K562 treated with DMSO at 1 percent for 12 hours (cell line): ENCODE data around the gene ZNF235. TPM values are rescaled to one million over a fixed set of nuclear protein-coding genes. Genes with fewer than 3 reads are reported as not detected.

Experiments
- total RNA-seq: library from RNA; unstranded; fragments of 300-600 nt; gene quantifications from 2 replicates; pipeline ENCODE4 v1.2.3, GENCODE V29; 2022; ENCODE audit not compliant: insufficient read depth

Gene ZNF235
- 0.49 and 0.59 TPM in 2 replicates for total RNA-seq

GRCh38 chr19:44304659-44305193, at the start of gene ZNF235:
Gene ZNF235, minus strand, starts transcription at chr19:44305025. Its CDS starts 1,621 bp downstream, at chr19:44303404.

Other genes starting within 250 kb of the ZNF235 start
- gene ZNF284, start 232.9 kb downstream of the ZNF235 start, total RNA-seq = 0.31 TPM in 1 of 2 replicates, not detected in the other
- 5.7 and 7.4 TPM in 2 replicates for gene ZNF224, start 210.7 kb downstream of the ZNF235 start, total RNA-seq
- 0.86 and 1.3 TPM in 2 replicates for gene ZNF225, start 191.6 kb downstream of the ZNF235 start, total RNA-seq
- 0.16 and 1.4 TPM in 2 replicates for gene ZNF234, start 163.5 kb downstream of the ZNF235 start, total RNA-seq
- 8.9 and 15.3 TPM in 2 replicates for gene ZNF226, start 139.9 kb downstream of the ZNF235 start, total RNA-seq
- gene ZNF227, start 92.5 kb downstream of the ZNF235 start, total RNA-seq = 2.8 and 13.8 TPM in 2 replicates
- 0.53 TPM in 1 of 2 replicates, not detected in the other for gene ZNF233, start 45.1 kb downstream of the ZNF235 start, total RNA-seq
- gene ZNF112, start 51.7 kb upstream of the ZNF235 start, total RNA-seq = 0.37 TPM in 1 of 2 replicates, not detected in the other
- 0.38 TPM in 1 of 2 replicates, not detected in the other for gene ZNF285, start 96.6 kb upstream of the ZNF235 start, total RNA-seq
- 0.36 and 3.2 TPM in 2 replicates for gene ZNF229, start 143.4 kb upstream of the ZNF235 start, total RNA-seq
- gene ZNF180, start 195.5 kb upstream of the ZNF235 start, total RNA-seq = 1.0 and 5.4 TPM in 2 replicates
- not detected in 2 replicates for gene CEACAM20, start 224.7 kb upstream of the ZNF235 start, total RNA-seq